Adipocyte (in vitro differentiated cells): ENCODE measurements around the gene CAMSAP1.
"Not testable (repeated sequence)": the region's sequence is repeated elsewhere in the genome, so short reads cannot be mapped to it uniquely, and the experiment has no call there.

Experiments used
- DNase-seq: peaks from one replicate; pipeline ENCODE4 v3.0.0-alpha.2; 2015; ENCODE audit warnings: low read depth
- H3K27me3 ChIP-seq: replicated peaks from 2 replicates; pipeline ENCODE4 v1.7.0; 2013; ENCODE audit warnings: mild to moderate bottlenecking, low read length, moderate library complexity; ENCODE audit not compliant: control insufficient read depth, insufficient read depth
- H3K36me3 ChIP-seq: 2 replicates; pipeline ENCODE4 v1.7.0; 2013; ENCODE audit warnings: low read length, mild to moderate bottlenecking, moderate library complexity; ENCODE audit not compliant: control insufficient read depth, insufficient read depth, severe bottlenecking
- H3K4me1 ChIP-seq: 2 replicates; pipeline ENCODE4 v1.7.0; 2013; ENCODE audit warnings: mild to moderate bottlenecking, low read length, moderate library complexity; ENCODE audit not compliant: control insufficient read depth, insufficient read depth
- H3K4me3 ChIP-seq: 2 replicates; pipeline ENCODE4 v1.7.0; 2013; ENCODE audit warnings: mild to moderate bottlenecking, low read length, moderate library complexity
- H3K9ac ChIP-seq: 2 replicates; pipeline ENCODE4 v1.7.0; 2013; ENCODE audit warnings: mild to moderate bottlenecking, low read length, moderate library complexity
- H3K9me3 ChIP-seq: 2 replicates; pipeline ENCODE4 v1.7.0; 2013; ENCODE audit warnings: mild to moderate bottlenecking, low read length, moderate library complexity; ENCODE audit not compliant: control insufficient read depth

The CAMSAP1 gene

DNA sequence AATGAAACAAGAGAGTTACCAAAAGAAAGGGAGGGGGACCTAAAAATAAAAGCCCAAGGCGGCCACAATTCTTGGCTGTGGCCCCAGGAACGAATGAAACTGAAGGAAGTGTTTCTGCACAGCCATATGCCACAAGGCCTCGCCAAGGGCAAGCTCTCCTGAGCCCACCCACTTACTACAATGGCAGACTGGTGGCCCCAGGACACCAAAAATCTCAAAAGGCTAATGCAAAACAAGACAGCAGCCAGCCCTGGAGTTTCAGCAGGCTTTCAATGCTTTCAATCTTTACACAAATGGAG lies 4.0 kb downstream of the CAMSAP1 start:
- no peak overlapping the region for H3K9ac ChIP-seq
- H3K36me3 ChIP-seq, result no peaks in the 10 kb centered on the region
- H3K9me3 ChIP-seq, result no peaks in the 10 kb centered on the region
- no peak overlapping the region for H3K4me3 ChIP-seq
- H3K4me1 ChIP-seq, result peaks cover 28% of the 10 kb centered on the region
- DNase-seq, result no peak
- H3K27me3 ChIP-seq, result no peaks in the 10 kb centered on the region

DNA sequence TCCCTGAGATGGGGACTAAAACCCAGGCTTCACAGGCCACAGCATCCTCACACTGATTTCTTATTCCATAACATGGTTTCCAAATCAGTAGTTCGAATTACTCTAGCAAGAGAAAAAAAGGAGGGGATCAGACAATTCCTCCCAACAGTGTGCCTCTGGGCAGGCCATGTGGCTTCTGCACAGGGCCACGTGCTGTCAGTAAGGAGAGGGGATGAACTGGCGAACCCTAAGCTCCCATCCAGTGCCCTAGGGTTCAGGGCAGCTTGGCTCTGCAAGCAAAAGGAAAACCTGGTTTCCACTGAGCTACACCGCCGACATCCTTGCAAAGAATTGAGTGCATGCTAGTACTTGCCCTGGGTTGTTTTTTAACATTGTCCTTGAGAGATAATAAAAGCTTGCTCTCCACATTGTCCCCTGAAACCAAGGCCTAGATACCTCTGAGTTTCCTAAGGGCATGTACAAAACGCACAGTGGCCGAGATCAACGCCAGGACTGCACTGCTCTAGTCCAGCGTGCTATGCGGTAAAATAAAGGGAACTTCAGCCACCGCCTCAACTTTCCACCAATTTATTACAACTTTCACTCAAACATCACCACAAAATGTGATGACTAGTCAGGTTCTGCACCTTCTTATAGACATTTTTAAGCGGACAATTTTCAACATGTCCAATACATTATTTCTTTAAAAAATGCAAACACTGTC lies 4.5 kb downstream of the CAMSAP1 start:
- Histone ChIP-seq H3K36me3 (no peaks in the 10 kb centered on the region), H3K9ac (no peak overlapping the region), H3K9me3 (no peaks in the 10 kb centered on the region), H3K27me3 (no peaks in the 10 kb centered on the region), H3K4me1 (peaks cover 26% of the 10 kb centered on the region), H3K4me3 (no peak overlapping the region)
- no peak for DNase-seq

DNA sequence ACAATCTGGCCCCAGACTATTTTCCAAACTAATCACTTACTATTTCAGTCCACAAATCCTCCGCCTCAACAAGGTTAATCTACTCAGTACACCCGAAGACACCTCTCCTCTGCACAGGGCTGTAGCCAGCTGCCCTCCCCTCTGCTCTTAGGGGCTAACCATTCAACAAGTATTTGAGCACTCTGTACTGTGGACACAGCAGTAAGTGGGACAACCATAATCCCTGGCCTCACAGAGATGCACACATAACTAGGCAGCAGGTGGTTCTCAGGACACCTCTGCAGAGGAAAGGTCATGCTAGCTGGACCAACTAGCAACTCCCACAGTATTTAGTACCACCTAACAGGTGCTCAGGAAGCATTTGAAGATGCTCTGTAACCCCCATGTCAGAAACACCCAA lies 5.5 kb downstream of the CAMSAP1 start:
- DNase-seq, result no peak
- H3K9ac ChIP-seq, result no peak overlapping the region
- H3K27me3 ChIP-seq, result no peaks in the 10 kb centered on the region
- no peaks in the 10 kb centered on the region for H3K36me3 ChIP-seq
- H3K4me1 ChIP-seq, result peaks cover 26% of the 10 kb centered on the region
- no peak overlapping the region for H3K4me3 ChIP-seq
- H3K9me3 ChIP-seq, result no peaks in the 10 kb centered on the region

DNA sequence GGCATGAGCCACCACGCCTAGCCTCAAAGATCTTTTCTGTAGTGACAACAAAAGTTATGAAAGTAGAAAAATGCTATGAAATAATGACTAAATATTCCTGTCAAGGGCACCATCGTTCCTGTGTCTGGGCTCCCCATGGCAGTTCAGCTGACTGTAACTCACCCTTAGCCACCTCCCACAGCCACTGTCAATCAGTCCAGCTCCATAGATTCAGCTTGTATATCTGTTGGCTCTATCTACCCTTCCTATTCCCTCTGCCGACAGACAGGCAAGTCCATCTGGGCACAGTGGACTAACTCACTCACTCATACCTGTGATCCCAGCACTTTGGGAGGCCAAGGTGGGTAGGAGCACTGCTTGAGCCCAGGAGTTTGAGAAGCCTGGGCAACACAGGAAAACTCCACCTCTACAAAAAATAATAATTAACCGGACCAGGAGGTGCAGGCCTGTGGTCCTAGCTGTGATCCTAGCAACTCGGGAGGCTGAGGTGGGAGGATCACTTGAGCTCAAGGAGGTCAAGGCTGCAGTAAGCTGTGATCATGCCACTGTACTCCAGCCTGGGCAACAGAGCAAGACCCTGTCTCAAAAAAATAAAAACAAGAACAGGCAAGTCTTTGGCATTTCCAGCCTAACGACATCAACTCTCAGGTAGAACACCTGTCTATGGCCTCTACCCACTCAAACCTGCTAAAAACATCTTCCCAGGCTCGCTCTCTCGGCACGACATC lies 6.2 kb downstream of the CAMSAP1 start:
- Histone ChIP-seq H3K27me3 (no peaks in the 10 kb centered on the region), H3K9me3 (no peaks in the 10 kb centered on the region), H3K9ac (no peak overlapping the region), H3K4me3 (no peak overlapping the region), H3K36me3 (no peaks in the 10 kb centered on the region), H3K4me1 (peaks cover 26% of the 10 kb centered on the region)
- no peak for DNase-seq

DNA sequence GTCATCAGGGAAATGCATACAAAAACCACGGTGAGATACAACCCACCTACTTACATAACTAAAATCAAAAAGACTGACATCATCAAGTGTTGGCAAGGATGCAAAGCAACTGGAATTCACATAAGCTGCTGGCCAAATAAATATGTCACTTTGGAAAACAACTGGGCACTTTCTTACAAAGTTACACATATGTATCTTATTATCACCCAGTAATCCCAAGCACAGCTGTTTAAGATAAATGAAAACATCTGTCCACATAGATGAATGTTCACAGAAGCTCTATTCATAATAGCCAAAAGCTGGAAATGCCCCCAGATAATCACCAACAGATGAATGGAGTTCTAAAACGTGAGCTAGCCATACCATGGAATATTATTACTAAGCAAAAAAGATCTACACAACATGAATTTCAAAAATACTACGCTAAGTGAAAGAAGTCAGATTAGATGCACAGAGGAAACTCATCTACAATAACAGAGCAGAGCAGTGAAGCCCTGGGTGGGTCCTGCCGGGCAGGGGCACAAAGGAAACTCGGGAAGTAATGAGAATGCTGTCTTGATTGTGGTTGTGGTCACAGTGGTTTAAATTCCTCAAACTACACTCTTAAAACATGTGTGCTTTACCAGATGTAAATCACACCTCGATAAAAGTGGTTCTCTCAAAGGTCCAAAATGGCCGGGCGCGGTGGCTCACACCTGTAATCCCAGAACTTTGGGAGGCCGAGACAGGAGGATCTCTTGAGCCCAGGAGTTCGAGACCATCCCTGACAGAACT lies 8.5 kb downstream of the CAMSAP1 start:
- Histone ChIP-seq H3K4me1 (peaks cover 10% of the 10 kb centered on the region), H3K36me3 (no peaks in the 10 kb centered on the region), H3K27me3 (no peaks in the 10 kb centered on the region), H3K9me3 (no peaks in the 10 kb centered on the region), H3K4me3 (no peak overlapping the region), H3K9ac (no peak overlapping the region)
- DNase-seq, result peak; percentile 78

DNA sequence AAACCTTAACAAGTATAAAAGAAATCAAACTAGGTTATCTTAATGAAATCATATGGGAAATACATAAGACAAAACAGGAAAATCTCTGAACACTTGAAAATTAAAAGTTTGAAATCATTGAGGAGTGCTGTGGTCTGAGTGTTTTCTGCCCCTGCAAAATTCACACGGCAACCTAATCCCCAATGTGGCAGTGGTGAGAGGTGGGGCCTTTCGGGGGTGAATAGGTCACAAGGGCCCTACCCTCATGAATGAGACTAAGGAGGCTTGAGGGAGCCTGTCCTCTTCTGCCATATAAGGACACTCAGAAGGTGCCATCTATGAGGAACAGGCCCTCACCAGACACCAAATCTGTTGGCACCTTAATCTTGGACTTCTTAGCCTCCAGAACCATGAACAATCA lies 10.7 kb downstream of the CAMSAP1 start:
- Histone ChIP-seq H3K27me3 (no peaks in the 10 kb centered on the region), H3K9me3 (no peaks in the 10 kb centered on the region), H3K9ac (no peak overlapping the region), H3K4me3 (no peak overlapping the region), H3K4me1 (peaks cover 6% of the 10 kb centered on the region), H3K36me3 (no peaks in the 10 kb centered on the region)
- no peak for DNase-seq

DNA sequence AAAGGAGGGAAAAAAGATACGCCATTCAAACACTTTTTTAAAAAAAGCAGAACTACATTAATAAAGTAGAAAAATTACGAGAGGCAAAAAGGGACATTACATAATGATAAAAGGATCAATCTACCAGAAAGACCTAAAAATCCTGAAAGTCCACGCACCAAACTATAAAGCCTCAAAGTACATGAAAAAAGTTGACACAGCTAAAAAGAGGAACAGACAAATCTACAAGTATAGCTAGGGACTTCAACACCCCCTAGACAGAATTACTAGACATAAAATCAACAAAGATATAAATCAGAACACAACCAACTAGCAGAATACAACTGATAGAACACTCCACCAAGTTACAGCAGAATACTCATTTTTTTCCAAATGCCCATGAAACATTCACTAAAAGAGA lies 11.1 kb downstream of the CAMSAP1 start:
- H3K36me3 ChIP-seq, result no peaks in the 10 kb centered on the region
- H3K4me1 ChIP-seq, result peaks cover 6% of the 10 kb centered on the region
- DNase-seq, result no peak
- no peak overlapping the region for H3K4me3 ChIP-seq
- H3K9me3 ChIP-seq, result no peaks in the 10 kb centered on the region
- no peaks in the 10 kb centered on the region for H3K27me3 ChIP-seq
- H3K9ac ChIP-seq, result no peak overlapping the region

DNA sequence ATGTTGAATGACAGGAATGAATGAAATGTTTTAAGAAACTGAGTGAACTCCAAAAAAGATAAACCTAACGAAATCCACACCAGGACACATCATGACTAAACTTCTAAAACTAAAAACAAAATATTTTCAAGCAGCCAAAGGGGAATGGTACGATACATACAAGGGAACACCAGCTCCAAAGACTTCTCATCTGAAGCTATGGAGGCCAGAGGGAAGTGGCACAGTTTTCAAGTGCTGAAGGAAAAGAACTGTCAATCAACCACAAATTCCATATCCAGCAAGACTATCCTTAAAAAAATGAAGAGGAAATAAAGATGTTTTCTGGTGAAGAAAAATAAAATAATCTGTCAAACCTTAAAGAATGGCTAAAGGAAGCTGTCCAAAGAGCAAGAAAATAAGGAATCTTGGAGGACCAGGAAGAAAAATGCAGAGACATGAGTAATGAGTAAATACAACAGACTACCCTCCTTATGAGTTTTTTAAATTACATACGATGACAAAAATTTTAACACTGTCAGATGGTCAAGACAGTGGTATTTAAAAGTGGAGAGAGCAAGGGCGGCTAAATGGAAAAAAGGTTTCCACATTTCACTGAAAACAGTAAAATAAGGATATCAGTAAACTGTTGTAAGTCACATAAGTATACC lies 12.0 kb downstream of the CAMSAP1 start:
- Histone ChIP-seq H3K36me3 (no peaks in the 10 kb centered on the region), H3K27me3 (no peaks in the 10 kb centered on the region), H3K9ac (no peak overlapping the region), H3K4me1 (peaks cover 9% of the 10 kb centered on the region), H3K9me3 (no peaks in the 10 kb centered on the region), H3K4me3 (no peak overlapping the region)
- no peak for DNase-seq

DNA sequence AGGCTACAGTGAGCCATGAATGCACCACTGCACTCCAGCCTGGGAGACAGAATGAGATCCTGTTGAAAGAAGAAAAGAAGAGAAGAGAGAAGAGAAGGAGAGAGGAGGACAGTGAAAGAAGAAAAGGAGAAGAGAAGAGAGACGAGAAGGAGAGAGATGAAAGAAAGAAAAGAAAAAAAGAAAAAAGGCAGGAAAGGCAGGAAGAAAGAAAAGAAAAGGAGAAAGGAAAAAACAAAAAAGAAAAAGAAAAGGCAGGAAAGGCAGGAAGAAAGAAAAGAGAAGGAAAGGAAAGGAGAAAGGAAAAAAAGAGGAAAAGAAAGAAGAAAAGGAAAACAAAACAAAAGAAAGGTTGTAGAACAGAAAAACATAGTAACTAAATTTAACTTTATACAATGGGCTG lies 14.2 kb downstream of the CAMSAP1 start:
- no peaks in the 10 kb centered on the region for H3K9me3 ChIP-seq
- H3K36me3 ChIP-seq, result no peaks in the 10 kb centered on the region

DNA sequence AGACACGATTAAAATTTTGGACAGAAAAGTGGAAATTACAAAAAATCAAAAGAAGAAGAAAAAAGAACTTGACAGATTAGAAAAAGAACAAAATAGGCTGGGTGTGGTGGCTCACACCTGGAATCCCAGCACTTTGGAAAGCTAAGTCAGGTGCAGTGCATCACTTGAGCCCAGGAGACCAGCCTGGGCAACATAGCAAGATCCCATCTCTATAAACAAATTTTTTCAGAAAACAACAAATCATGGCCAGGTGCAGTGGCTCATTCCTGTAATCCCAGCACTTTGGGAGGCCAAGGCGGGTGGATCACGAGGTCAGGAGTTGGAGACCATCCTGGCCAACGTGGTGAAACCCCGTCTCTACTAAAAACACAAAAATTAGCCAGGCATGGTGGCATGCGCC lies 15.0 kb downstream of the CAMSAP1 start:
- H3K4me1 ChIP-seq, H3K4me3 ChIP-seq, DNase-seq, H3K36me3 ChIP-seq, H3K9me3 ChIP-seq, H3K9ac ChIP-seq, H3K27me3 ChIP-seq: not testable (repeated sequence)

More for the DNA sequence above, 14.2 kb downstream of the CAMSAP1 start:
- Histone ChIP-seq H3K27me3 (no peaks in the 10 kb centered on the region), H3K9ac (no peak overlapping the region), H3K4me1 (peaks cover 9% of the 10 kb centered on the region), H3K4me3 (no peak overlapping the region)
- DNase-seq, result no peak

DNA sequence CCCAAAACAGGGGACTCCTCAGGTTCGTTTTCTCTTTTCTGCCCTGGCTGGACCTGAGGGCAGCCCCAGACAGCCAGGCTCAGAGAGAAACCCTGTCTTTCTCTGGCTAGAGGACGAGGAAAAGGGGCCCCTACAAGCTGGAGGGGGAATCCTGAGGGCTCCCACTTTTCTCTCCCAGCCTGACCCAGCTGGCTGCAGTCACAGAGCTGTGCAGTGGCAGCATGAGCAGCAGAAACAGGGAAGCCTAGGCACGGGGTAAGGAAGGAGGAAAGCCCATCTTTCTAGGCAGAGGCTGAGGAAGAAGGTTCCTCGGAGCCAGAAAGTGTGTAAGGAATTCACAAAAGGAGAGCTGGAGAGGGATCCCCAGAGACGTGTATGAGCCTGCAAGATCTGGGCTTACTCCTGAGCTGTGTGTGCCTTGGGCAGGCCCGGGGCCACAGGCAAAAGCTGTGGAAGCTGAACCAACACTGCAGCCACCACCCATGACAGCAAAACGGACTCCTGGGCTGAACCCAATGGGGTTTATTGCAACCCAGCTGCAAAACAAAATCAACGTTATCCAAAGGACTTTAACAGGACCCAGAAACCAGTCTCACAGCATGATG lies 16.2 kb downstream of the CAMSAP1 start:
- no peak overlapping the region for H3K4me3 ChIP-seq
- H3K9ac ChIP-seq, result no peak overlapping the region
- H3K9me3 ChIP-seq, result no peaks in the 10 kb centered on the region
- no peaks in the 10 kb centered on the region for H3K27me3 ChIP-seq
- no peak for DNase-seq
- peaks cover 9% of the 10 kb centered on the region for H3K4me1 ChIP-seq
- H3K36me3 ChIP-seq, result no peaks in the 10 kb centered on the region
